GM23248 (cell line): ENCODE data around the gene AGRN.

Source experiments
- EZH2 ChIP-seq: fragments of 200-600 bp; sonication (generic); IDR thresholded peaks from 2 replicates; pipeline ENCODE4 v1.6.1; 2018; ENCODE audit warnings: antibody characterized with exemption, mild to moderate bottlenecking; ENCODE audit not compliant: insufficient read depth, poor library complexity, severe bottlenecking
- EZH2phosphoT487 ChIP-seq: fragments of 200-600 bp; sonication (generic); IDR thresholded peaks from 2 replicates; pipeline ENCODE4 v1.6.1; 2018; ENCODE audit warnings: antibody characterized with exemption, moderate library complexity, mild to moderate bottlenecking, low read depth; ENCODE audit not compliant: insufficient read depth

DNA sequence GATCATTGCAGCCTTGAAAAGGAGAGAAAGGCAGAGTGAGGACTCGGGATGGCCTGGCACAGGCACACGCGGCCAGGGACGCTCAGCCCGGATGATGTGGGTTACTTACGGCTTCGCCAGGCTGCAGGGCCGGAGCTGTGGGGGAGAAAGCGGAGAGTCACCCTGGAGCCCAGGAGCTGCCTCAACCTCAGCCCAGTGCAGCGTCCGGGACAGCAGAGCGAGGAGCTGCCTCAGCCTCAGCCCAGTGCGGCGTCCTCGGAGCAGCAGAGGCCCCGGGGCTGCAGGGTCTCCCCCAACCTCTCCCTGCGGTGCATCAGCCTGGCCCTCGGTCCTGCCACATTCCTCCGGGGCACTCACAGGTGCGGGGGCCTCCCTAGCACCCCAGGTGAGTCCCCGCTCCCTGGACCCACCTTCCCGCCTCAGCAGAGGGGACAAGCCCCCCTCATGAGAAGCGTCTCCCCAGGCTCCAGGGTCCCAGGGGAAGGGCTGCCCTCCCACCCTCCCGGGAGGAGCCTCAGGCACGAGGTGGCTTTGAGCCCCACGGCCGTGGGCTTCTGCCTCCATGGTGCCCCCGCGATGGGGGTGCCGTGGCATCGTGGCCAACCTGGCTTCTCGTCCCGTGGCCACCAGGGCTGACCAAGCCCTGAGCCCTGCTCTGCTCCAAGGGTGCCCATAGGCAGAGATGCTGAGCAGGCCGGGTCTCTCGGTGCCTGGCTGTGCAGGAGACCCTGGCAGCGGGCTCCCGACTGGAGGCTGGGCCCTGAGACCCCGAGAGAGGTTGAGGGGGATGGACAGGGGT, 64.7 kb downstream of the AGRN start:
- TF ChIP-seq EZH2 (no peak), EZH2phosphoT487 (no peak)
